Transverse colon (tissue), 4 donors: ENCODE data around the gene SIL1.

Experiments used
- POLR2A ChIP-seq: fragments of 450-650 bp; IDR thresholded peaks from one replicate; pipeline ENCODE4 v1.6.1; 2016; ENCODE audit warnings: antibody characterized with exemption, mild to moderate bottlenecking, moderate library complexity
- POLR2AphosphoS5 ChIP-seq, 3 donors: sonication (generic); formaldehyde crosslinking; IDR thresholded peaks; one replicate each; pipeline ENCODE4 v1.6.1; 2016; ENCODE audit warnings: antibody characterized with exemption in 3 of 3
- TF ChIP-seq, protein P1 (sequence below), 5 experiments: fragments of 200-600 bp in 3 of 5; fragments of 450-650 bp in 2 of 5; sonication (generic) in 3 of 5; IDR thresholded peaks; 1 replicate in 2 of 5; 2 replicates in 3 of 5; pipeline ENCODE4 v1.5.1; 2016 to 2017; ENCODE audit warnings: antibody characterized with exemption in 5 of 5, inconsistent platforms in 3 of 5, mild to moderate bottlenecking in 2 of 5, moderate library complexity in 1 of 5

DNA sequence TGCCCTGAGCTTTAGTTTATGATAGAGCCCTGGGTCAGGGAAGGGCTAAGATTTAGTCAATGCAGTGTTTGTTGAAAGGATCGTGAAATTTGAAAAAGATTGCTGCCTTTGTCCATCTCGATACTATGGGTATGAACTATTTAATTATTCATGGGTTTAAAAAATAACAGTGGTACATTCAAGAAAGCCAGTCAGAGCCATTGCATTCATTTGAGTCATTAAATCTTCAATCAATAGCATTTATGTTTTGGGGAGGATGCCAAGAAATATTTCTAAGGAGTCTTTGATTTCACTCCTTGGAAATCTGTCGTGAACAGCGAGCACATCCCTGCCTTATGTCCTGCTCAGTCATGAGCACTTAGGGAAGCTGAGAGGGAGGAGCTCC lies 268.6 kb downstream of the SIL1 start:
- TF ChIP-seq POLR2A (no peak), POLR2AphosphoS5 (IDR thresholded peaks at IDR 0.05) (no peak)
- TF ChIP-seq, protein P1, sequence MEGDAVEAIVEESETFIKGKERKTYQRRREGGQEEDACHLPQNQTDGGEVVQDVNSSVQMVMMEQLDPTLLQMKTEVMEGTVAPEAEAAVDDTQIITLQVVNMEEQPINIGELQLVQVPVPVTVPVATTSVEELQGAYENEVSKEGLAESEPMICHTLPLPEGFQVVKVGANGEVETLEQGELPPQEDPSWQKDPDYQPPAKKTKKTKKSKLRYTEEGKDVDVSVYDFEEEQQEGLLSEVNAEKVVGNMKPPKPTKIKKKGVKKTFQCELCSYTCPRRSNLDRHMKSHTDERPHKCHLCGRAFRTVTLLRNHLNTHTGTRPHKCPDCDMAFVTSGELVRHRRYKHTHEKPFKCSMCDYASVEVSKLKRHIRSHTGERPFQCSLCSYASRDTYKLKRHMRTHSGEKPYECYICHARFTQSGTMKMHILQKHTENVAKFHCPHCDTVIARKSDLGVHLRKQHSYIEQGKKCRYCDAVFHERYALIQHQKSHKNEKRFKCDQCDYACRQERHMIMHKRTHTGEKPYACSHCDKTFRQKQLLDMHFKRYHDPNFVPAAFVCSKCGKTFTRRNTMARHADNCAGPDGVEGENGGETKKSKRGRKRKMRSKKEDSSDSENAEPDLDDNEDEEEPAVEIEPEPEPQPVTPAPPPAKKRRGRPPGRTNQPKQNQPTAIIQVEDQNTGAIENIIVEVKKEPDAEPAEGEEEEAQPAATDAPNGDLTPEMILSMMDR (IDR thresholded peaks at IDR 0.05): no peak
